Measurements from ENCODE around the gene CLNK. TPM values are rescaled to one million over a fixed set of nuclear protein-coding genes. Genes with fewer than 3 reads are reported as not detected.

Gene CLNK
- total RNA-seq, 1 experiment from 2014 or later = not detected

GRCh38 chr4:10492464-10492863, 192.1 kb downstream of the CLNK start:
- H2AK5ac ChIP-seq (ENCODE audit: insufficient read length, low read length) = no peak overlapping the region
- no peak overlapping the region for H2BK120ac ChIP-seq (ENCODE audit: low read depth, low read length, poor library complexity, severe bottlenecking)
- DNase-seq = no peak
- no peaks in the 10 kb centered on the region for H3K9me3 Mint-ChIP-seq
- no peak overlapping the region for H3K23ac ChIP-seq (ENCODE audit: insufficient read length, low read depth, low read length)
- no peak overlapping the region for H3K4ac ChIP-seq (ENCODE audit: low read depth, low read length)
- no peak overlapping the region for H3K56ac ChIP-seq (ENCODE audit: insufficient read length, low read depth, low read length)
- H2BK15ac ChIP-seq (ENCODE audit: low read depth, low read length) = no peak overlapping the region
- H2AFZ ChIP-seq (ENCODE audit: low read length) = no peak overlapping the region
- H3K79me1 ChIP-seq (ENCODE audit: insufficient read depth, low read depth, low read length, poor library complexity, severe bottlenecking) = no peaks in the 10 kb centered on the region
- no peak overlapping the region for H4K5ac ChIP-seq (ENCODE audit: insufficient read length, low read depth, low read length)
- no peaks in the 10 kb centered on the region for H3K36me3 Mint-ChIP-seq (ENCODE audit: insufficient read depth in 1 of 3, low read depth in 3 of 3)
- H2BK20ac ChIP-seq (ENCODE audit: low read depth, low read length, poor library complexity, severe bottlenecking) = no peak overlapping the region
- H3K4me1 ChIP-seq (ENCODE audit: insufficient read depth, low read length) = peaks cover 14% of the 10 kb centered on the region; the same call in 1 of the 2 replicates
- no peak overlapping the region for H4K8ac ChIP-seq (replicated peaks; ENCODE audit: insufficient read length, low read depth, low read length)
- no peak overlapping the region for H3K4me3 Mint-ChIP-seq
- H3K14ac ChIP-seq (ENCODE audit: insufficient read depth, low read length) = no peak overlapping the region
- WGBS (ENCODE audit: extremely low coverage, insufficient read length, low lambda C conversion rate) = no CpG with 5 or more reads among the region's 11 CpGs
- H3K9ac ChIP-seq (ENCODE audit: extremely low read depth, insufficient read length, low read length) = no peak overlapping the region
- peaks cover 43% of the 10 kb centered on the region for H3K27me3 Mint-ChIP-seq (ENCODE audit: low read depth)
- no peaks in the 10 kb centered on the region for H3K9me3 ChIP-seq (ENCODE audit: control insufficient read depth, low read depth, low read length)
- H2BK5ac ChIP-seq (ENCODE audit: insufficient read length, low read length) = no peak overlapping the region
- H3K27ac ChIP-seq (ENCODE audit: insufficient read length, low read depth, low read length) = no peak overlapping the region
- H3K4me2 ChIP-seq (ENCODE audit: insufficient read depth, insufficient read length, low read length) = no peak overlapping the region
- H3K79me2 ChIP-seq (ENCODE audit: insufficient read depth, low read length) = no peaks in the 10 kb centered on the region
- H4K20me1 ChIP-seq (ENCODE audit: control insufficient read depth, insufficient read depth, insufficient read length) = no peaks in the 10 kb centered on the region
- no peak overlapping the region for H3K18ac ChIP-seq (ENCODE audit: insufficient read length, low read depth, low read length)
- no peak for TF ChIP-seq CTCF (conservative IDR thresholded peaks at IDR 0.05)
- no peaks in the 10 kb centered on the region for H3K23me2 ChIP-seq (ENCODE audit: insufficient read length, low read depth, low read length, poor library complexity, severe bottlenecking)
- no peak overlapping the region for H3T11ph ChIP-seq (ENCODE audit: low read length)
- no peak overlapping the region for H3K27ac Mint-ChIP-seq
- peaks cover 33 to 35% of the 10 kb centered on the region in 2 experiments for H3K4me1 Mint-ChIP-seq
- no peak overlapping the region for H4K91ac ChIP-seq (ENCODE audit: insufficient read length, low read depth, low read length)
- H3K27me3 ChIP-seq (ENCODE audit: insufficient read depth, low read length) = peaks cover 7% of the 10 kb centered on the region
- H2BK12ac ChIP-seq (ENCODE audit: insufficient read length, low read depth, low read length) = no peak overlapping the region

Measured in H9 (cell line).